Kidney (tissue), 14 donors: ENCODE measurements around the gene DDX41. TPM values are rescaled to one million over a fixed set of nuclear protein-coding genes. Genes with fewer than 3 reads are reported as not detected.

Experiments used
- DNase-seq, 5 donors: peaks; one replicate each; pipeline ENCODE4 v3.0.0-alpha.2; 2013 to 2020
- FAIRE-seq: peaks from 2 replicates; lab custom pipeline; 2012; peaks lifted over from hg19 to GRCh38; lab: Jason Lieb, UNC
- H3K27ac ChIP-seq, 2 donors: one replicate each; pipeline ENCODE4 v1.7.0; 2013; ENCODE audit warnings: low read depth in 2 of 2, low read length in 2 of 2, inconsistent platforms in 1 of 2
- H3K27me3 ChIP-seq: one replicate; pipeline ENCODE4 v1.7.1; 2013; ENCODE audit warnings: low read length, inconsistent platforms; ENCODE audit not compliant: control insufficient read depth, insufficient read depth
- H3K36me3 ChIP-seq, 3 donors: one replicate each; pipeline versions ENCODE4 v1.7.0 to v1.7.1; 2013; ENCODE audit warnings: low read length in 3 of 3, control low read depth in 1 of 3, inconsistent platforms in 1 of 3; ENCODE audit not compliant: insufficient read depth in 3 of 3, control insufficient read depth in 2 of 3
- H3K4me1 ChIP-seq, 3 donors: one replicate each; pipeline versions ENCODE4 v1.7.0 to v1.7.1; 2013; ENCODE audit warnings: low read length in 3 of 3, inconsistent platforms in 1 of 3, low read depth in 1 of 3; ENCODE audit not compliant: control insufficient read depth in 2 of 3, insufficient read depth in 2 of 3
- H3K4me3 ChIP-seq, 3 donors: one replicate each; pipeline versions ENCODE4 v1.7.0 to v1.8.1; 2013; ENCODE audit warnings: low read length in 3 of 3, control low read depth in 1 of 3, inconsistent platforms in 1 of 3
- H3K9ac ChIP-seq, 3 donors: one replicate each; pipeline versions ENCODE4 v1.7.0 to v1.7.1; 2013; ENCODE audit warnings: low read length in 3 of 3, control low read depth in 1 of 3, inconsistent platforms in 1 of 3
- H3K9me3 ChIP-seq, 3 donors: one replicate each; pipeline versions ENCODE4 v1.7.0 to v1.7.1; 2013; ENCODE audit warnings: low read length in 3 of 3, control low read depth in 1 of 3, inconsistent platforms in 1 of 3; ENCODE audit not compliant: control insufficient read depth in 2 of 3, insufficient read depth in 1 of 3
- intact Hi-C: fragments of 100-400 bp; cut with DNase I; formaldehyde crosslinking; loops from one replicate; pipeline ENCODE4 v1.11.1; 2022
- polyA plus RNA-seq: library from polyadenylated mRNA; stranded (reverse); fragments of 350-450 nt; fragmentation: Illumina TruSeq; extraction: RNeasy Lipid Tissue Mini Kit (QIAGEN cat#74804); gene quantifications from one replicate; pipeline ENCODE4 v1.2.3, GENCODE V29; 2014; ENCODE audit warnings: low read depth, low replicate concordance; ENCODE audit not compliant: insufficient read depth
- total RNA-seq: library from RNA; stranded (reverse); fragmentation: NEBNext Ultra II Directional; extraction: Animal tissue kit (Norgen Biotek cat#: 25700); gene quantifications from one replicate; pipeline ENCODE4 v1.2.1, GENCODE V29; 2021
- TF ChIP-seq, protein P1 (sequence below): IDR thresholded peaks from 3 replicates; pipeline ENCODE4 v1.5.1; 2012; ENCODE audit warnings: mild to moderate bottlenecking, moderate library complexity, borderline replicate concordance; ENCODE audit not compliant: insufficient read depth; ENCODE audit errors: extremely low read depth
- donor health status: control.
- donor health status: control.
- donor health status: control.
- donor health status: control.
- donor health status: control.
- donor health status: DM: yes; HTN: yes; CAD: no.
- donor health status: Normal renal cell carcinoma (clear cell type).

The DDX41 gene
- total and polyA plus RNA-seq, 2 donors from 2014 or later: 86.7 to 97.3 TPM

DNA sequence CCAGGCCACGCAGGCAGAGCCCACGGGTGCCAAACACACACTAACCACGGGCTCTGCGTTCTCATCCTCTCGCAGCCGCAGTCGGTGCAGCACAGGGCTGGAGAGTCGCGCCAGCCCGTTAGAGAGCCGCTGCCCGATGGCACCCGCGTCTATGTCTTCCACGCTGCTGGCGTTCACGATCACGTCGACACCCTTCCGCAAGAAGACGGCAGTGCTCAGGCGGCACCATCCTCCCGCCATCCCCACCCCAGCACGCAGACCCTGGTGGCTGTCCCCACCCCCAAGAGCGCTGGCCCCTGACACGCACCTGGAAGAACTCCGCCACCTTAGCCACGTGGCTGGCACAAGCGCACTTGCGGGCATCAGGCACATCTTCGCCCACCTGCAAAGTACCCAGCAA lies 49.3 kb downstream of the DDX41 start:
- H3K27ac ChIP-seq: no peak overlapping the region
- DNase-seq: no peak
- no peaks in the 10 kb centered on the region for H3K9me3 ChIP-seq
- no peak overlapping the region for H3K9ac ChIP-seq
- H3K4me3 ChIP-seq: no peak overlapping the region
- no peak for FAIRE-seq
- peaks cover 0 to 9% (median 8%) of the 10 kb centered on the region in 3 donors for H3K36me3 ChIP-seq
- intact Hi-C loops: no loop called here
- H3K4me1 ChIP-seq: peaks cover 0 to 17% (median 0%) of the 10 kb centered on the region in 3 donors
- TF ChIP-seq, protein P1, sequence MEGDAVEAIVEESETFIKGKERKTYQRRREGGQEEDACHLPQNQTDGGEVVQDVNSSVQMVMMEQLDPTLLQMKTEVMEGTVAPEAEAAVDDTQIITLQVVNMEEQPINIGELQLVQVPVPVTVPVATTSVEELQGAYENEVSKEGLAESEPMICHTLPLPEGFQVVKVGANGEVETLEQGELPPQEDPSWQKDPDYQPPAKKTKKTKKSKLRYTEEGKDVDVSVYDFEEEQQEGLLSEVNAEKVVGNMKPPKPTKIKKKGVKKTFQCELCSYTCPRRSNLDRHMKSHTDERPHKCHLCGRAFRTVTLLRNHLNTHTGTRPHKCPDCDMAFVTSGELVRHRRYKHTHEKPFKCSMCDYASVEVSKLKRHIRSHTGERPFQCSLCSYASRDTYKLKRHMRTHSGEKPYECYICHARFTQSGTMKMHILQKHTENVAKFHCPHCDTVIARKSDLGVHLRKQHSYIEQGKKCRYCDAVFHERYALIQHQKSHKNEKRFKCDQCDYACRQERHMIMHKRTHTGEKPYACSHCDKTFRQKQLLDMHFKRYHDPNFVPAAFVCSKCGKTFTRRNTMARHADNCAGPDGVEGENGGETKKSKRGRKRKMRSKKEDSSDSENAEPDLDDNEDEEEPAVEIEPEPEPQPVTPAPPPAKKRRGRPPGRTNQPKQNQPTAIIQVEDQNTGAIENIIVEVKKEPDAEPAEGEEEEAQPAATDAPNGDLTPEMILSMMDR: no peak
- no peaks in the 10 kb centered on the region for H3K27me3 ChIP-seq

DNA sequence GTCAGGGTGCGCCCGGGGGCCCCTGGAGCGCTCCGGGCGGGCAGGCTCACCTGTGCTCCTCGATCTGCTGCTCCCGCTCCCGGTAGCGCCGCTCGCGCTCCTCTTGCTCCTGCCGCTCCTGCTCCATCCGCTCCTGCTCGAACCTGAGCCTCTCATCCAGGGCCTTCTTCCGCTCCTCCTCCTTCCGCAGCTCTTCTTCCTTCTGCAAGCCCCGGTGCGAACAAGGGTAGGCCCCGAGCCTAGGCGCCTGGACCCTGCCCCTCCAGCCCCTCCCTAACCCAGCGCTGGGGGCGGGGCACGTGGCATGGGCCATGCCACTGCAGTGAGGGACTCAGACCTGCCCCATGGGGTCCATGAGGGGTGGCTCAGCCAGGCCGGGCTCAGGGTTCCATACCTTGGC lies 49.9 kb downstream of the DDX41 start:
- Histone ChIP-seq H3K4me1 (peaks cover 0 to 13% (median 0%) of the 10 kb centered on the region in 3 donors), H3K9me3 (no peaks in the 10 kb centered on the region), H3K27ac (no peak overlapping the region), H3K36me3 (peaks cover 0 to 9% (median 8%) of the 10 kb centered on the region in 3 donors), H3K9ac (no peak overlapping the region), H3K27me3 (no peaks in the 10 kb centered on the region), H3K4me3 (no peak overlapping the region)
- DNase-seq: no peak
- intact Hi-C loops: no loop called here
- TF ChIP-seq, protein P1: no peak
- FAIRE-seq: no peak

DNA sequence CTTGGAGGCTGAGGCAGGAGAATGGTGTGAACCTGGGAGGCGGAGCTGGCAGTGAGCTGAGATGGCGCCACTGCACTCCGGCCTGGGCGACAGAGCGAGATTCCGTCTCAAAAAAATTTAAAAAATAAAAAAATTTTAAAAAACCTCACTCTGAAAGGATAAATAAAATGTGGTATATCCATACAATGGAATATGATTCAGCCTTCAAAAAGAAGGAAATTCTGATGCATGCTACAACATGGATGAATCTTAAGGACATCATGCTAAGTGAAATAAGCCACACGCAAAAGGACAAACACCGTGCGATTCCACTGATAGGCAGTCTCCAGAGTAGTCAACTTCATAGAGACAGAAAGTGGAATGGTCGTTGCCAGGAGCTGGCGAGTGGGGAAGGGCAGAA lies 51.7 kb downstream of the DDX41 start:
- TF ChIP-seq, protein P1: no peak
- Histone ChIP-seq H3K27me3 (no peaks in the 10 kb centered on the region), H3K36me3 (peaks cover 0 to 9% (median 8%) of the 10 kb centered on the region in 3 donors), H3K9ac (no peak overlapping the region), H3K27ac (no peak overlapping the region), H3K9me3 (no peaks in the 10 kb centered on the region), H3K4me3 (no peak overlapping the region), H3K4me1 (peaks cover 0 to 5% (median 0%) of the 10 kb centered on the region in 3 donors)
- intact Hi-C loops: no loop called here
- DNase-seq (no peak), FAIRE-seq (no peak)

DNA sequence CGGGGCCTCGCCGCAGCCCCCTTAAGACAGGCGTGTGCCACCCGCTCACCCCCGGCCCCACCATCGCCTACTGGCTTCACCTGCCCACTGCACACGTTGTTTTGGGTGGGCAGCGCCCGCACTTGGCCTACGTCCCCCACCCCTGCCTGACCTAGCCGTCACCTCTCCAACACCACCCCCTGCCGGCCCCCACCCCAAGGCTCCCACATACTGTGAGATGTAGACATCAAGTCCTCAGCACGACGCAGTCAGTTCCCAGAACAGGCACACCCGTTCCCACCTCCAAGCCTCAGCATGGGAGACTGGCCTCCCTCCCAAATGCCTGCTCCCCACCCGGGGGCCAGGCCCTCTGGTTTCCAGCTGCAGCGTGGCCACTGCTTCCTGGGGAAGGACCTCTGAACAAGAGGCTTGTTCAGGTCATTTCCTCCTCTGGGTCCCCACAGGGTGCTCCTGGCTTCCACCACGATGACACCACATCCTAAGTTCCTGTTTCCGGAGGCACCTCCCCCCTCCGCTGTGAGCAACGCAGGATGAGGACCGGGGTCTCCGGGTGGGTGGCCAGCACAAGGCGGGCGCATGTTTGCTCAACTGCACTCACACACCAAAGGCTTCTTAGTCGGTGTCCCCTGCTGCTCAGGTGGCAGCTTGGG lies 54.6 kb downstream of the DDX41 start:
- TF ChIP-seq, protein P1: no peak
- DNase-seq (peak in 1 of 5 donors; percentile 82), FAIRE-seq (no peak)
- no peak overlapping the region for H3K9ac ChIP-seq
- H3K27me3 ChIP-seq: no peaks in the 10 kb centered on the region
- H3K9me3 ChIP-seq: no peaks in the 10 kb centered on the region
- no peak overlapping the region for H3K27ac ChIP-seq
- H3K4me1 ChIP-seq: no peaks in the 10 kb centered on the region
- H3K36me3 ChIP-seq: peaks cover 0 to 9% (median 4%) of the 10 kb centered on the region in 3 donors
- intact Hi-C loops: no loop called here
- no peak overlapping the region for H3K4me3 ChIP-seq
